Inferior parietal cortex (tissue), 1 donor: ENCODE data around the gene RET.
"Not testable (repeated sequence)": the region's sequence is repeated elsewhere in the genome, so short reads cannot be mapped to it uniquely, and the experiment has no call there.

Source experiments
- DNase-seq: peaks from one replicate; pipeline ENCODE4 v3.0.0-alpha.2; 2016; ENCODE audit errors: extremely low spot score

RET gene

DNA sequence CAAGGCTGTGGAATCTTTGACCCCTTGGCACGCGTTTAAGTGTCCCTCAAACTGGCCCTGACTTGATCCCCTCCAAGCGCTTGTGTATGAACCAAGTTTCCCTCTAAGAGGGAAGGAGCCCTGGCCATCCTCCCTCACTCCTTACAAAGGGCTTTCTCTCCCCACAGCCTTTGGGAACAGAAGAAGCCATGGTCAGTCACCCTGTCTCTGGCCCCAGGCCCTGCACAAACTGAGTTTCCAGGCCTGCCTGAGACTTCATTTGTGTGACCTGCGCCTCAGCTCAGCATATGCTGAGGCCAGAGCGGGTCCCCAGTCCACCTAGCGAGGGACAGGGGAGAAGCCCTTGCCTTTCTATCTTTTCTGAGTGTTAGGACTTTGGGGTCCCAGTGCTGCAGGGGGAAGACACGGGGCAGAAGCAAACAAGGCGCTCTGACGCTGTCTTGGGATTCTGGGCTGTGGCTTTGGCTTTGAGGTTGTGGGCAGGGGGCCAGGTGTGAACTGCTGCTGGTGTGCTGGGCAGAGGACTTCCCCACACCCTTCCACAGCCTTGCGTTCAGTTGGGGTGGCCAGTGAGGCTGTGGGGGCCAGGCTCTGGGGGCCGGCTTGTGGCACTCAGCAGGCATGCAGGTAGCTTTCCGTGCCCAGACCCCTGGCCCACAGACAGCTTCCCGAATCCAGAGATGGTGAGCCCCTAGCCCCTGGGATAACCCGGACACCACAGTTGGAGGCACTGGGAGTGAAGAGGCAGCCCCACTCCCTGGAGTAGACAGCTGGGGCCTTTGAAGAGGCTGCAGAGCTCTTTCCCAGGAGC is 1.5 kb downstream of the RET start:
- no peak for DNase-seq

DNA sequence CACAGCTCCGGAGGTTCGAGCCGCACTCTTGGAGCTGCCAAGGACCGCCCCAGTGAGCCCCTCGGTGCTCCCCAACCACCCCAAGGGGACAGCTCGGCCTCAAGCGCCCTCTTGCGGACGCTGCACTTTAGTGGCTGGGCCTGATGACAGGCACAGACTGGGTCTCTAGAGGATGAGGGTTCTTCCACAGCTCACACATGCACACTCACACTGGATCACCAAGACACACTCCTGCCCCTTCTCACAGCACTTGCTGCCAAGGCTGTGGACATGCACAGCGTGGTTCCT is 2.1 kb downstream of the RET start:
- no peak for DNase-seq

- DNase-seq = no peak
These were observed 3.0 kb downstream of the RET start for GRCh38 chr10:43079856-43080255.

- DNase-seq = no peak
These were observed 5.2 kb downstream of the RET start for GRCh38 chr10:43082087-43082486.

- no peak for DNase-seq
These were observed 5.9 kb downstream of the RET start for GRCh38 chr10:43082746-43083145.

DNA sequence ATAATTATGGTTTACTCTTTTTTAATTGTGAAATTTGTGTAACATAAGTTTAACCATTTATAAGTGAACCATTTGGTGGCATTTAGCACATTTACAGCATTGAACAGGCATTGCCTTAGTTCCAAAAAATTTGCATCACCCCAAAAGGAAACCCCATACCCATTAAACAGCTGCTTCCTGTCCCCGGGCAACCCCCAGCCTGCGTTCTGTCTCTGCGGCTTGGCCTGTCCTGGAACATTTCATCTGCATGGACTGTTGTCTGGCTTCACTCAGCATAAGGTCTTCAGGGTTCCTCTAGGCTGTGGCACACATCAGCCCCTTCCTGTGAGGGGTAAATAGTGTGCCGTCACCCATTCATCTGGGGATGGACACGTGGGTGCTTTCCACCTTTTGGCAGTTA is 6.9 kb downstream of the RET start:
- no peak for DNase-seq

- no peak for DNase-seq
These were observed 7.9 kb downstream of the RET start for GRCh38 chr10:43084812-43085211.

GRCh38 chr10:43086321-43086942 is 9.6 kb downstream of the RET start:
- DNase-seq = no peak

DNA sequence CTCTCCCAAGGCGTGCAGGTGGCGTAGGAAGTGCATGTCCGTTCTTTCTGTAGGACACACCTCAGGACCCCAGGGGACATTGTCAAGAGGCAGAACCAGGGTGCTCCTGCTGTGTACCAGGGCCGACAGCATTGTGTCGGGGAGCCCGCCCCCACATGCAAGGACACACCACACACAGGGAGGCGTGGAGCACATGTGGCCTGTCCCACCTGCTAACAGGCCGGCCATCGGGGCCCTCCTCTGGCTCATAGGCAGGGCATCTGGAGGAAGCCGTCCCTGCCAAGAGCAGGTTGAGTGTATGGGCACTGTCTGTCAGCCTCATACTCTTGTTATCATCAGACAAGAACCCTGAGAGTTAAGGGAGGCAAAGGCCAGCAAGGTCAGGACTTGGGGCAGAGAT is 12.7 kb downstream of the RET start:
- DNase-seq = no peak

- DNase-seq = no peak
These were observed 13.3 kb downstream of the RET start for GRCh38 chr10:43090188-43090587.

DNA sequence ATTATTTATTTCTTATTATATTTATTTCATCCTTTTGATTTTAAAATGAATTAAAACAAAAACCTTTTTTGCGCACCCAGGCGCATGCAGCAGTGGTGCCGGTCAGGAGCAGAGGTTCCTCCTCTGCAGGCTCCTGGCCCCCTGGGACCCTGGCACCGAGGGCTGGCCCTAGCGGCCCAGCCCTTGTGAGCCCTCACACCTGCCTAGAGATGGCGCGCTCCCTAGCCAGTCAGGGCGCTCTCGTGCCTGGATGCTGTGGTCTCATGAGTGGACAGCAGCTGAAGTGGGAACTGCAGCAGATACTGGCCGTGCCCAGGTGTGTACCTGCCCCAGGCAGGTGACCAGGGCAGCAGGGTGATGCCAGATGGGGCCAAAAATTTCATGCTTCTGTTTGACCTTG is 13.8 kb downstream of the RET start:
- no peak for DNase-seq

DNA sequence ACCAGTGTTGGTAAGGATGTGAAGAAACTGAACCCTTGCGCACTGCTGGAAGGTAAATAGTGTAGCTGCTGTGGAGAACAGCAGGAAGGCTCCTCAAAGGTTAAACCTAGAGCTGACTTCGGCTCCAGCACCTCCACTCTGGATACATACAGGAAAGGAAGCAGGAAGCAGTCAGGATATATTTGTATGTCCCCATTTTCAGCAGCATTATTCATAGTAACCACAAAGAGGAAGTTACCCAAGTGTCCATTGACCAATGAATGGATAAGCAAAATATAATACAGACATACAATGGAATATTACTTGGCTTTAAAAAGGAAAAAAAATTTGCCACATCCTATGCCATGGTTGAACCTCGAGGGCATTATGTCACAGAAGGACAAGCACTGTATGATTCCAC is 15.0 kb downstream of the RET start:
- no peak for DNase-seq

GRCh38 chr10:43093423-43094076 is 16.7 kb downstream of the RET start:
- DNase-seq = no peak

- DNase-seq = no peak
These were observed 17.2 kb downstream of the RET start for GRCh38 chr10:43094085-43094484.

GRCh38 chr10:43099339-43099738 is 22.5 kb downstream of the RET start:
- DNase-seq = not testable (repeated sequence)

GRCh38 chr10:43099928-43100327 is 23.1 kb downstream of the RET start:
- no peak for DNase-seq

GRCh38 chr10:43100366-43100765 is 23.5 kb downstream of the RET start:
- no peak for DNase-seq

DNA sequence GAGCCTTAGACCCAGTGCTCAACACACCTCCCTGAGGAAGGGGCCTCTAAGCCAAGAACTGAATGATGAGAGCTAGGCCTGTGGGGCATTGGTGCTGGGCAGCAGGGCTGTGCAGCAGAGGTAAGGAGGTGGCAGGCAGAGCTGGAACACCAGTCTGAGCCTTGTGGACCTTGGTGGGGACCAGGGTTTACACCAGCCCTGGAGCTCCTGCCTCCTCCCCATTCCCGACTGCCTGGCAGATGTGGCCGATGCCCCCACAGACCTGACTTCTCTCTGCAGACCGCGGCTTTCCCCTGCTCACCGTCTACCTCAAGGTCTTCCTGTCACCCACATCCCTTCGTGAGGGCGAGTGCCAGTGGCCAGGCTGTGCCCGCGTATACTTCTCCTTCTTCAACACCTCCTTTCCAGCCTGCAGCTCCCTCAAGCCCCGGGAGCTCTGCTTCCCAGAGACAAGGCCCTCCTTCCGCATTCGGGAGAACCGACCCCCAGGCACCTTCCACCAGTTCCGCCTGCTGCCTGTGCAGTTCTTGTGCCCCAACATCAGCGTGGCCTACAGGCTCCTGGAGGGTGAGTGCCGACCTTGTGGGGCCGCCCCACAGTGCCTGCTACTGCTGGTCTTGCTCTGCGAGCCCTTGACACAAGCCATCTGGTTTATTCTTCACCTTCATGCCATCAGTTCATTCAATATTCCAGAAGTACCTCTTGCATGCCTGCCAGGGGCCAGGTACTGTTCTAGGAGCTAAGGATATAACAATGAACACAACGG is 25.4 kb downstream of the RET start:
- DNase-seq = no peak

GRCh38 chr10:43105102-43105955 is 28.5 kb downstream of the RET start:
- DNase-seq = peak; percentile 64

- no peak for DNase-seq
These were observed 29.0 kb downstream of the RET start for GRCh38 chr10:43105956-43106229.

DNA sequence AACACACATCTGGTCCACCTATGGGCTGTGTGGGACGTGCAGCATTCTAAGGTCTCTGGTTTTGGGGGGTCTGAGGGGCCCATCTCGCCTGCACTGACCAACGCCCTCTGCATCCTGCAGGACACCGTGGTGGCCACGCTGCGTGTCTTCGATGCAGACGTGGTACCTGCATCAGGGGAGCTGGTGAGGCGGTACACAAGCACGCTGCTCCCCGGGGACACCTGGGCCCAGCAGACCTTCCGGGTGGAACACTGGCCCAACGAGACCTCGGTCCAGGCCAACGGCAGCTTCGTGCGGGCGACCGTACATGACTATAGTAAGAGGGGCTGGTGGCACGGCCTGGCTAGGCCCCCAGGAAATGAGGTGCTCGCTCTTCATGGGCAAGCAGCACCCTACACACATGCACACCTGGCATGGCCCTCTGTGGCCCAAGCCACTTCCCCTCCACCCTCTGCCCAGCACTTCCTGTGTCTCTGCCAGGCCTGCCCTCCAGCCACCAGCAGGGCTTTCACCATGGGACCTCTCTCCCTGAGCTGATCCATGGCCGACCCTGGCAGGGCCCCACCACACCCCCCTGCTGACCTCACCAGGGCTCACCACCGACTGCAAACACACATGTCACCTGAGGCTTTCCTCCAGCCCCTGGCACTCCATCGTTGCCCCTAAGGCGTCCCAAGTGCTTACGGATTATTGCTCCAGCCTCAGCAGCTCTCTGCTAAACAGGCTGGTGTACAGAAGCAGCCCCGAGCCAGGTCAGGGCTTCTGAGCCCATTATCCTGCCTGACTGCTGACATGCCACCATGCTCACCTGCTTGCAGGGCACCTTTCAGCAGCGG is 29.6 kb downstream of the RET start:
- no peak for DNase-seq
